ENCODE measurements around the gene IRAK1BP1. TPM values are rescaled to one million over a fixed set of nuclear protein-coding genes. Genes with fewer than 3 reads are reported as not detected.

The IRAK1BP1 gene
- total RNA-seq, 1 experiment from 2014 or later: 2.2 TPM

DNA sequence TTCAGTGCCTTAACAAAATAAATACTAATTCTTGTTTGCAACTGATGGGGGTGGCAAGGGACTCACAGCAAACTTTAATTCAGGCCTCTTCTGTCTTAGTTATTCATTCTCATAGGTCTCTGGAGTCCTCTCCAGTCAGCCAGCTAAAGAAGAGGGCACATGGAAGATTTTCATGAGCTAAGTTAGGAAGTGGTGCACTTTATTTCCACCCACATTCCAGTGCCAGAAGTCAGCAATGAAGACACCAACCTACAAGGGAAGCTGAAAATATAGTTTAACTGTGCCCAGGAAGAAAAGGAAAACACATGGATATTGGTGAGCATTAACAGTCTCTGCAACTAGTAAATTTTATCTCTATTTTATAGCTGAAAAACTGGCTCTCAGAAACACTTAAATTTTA is 16.7 kb upstream of the IRAK1BP1 start:
- ATAC-seq: no peak
- BruUV-seq (replicated peaks): no TSS peak
- POLR2A ChIA-PET: no interaction called here

DNA sequence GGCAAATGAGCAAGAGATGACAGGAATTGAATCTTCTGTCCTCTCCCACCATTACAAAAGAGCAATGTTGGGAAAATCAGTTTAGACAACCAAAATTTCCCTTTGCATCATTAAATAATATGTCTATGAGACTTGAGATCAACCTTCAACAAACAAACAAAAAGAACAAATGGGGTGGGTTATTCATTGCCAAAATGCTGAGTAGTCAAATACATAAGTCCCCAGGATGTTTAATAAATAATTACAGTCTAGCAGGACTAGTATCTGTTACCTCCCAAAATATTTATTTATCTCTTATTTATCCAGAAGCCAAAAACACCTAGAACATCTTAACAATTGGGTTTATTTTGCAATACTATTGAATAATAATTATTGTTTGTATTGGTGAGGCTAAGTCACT is 16.2 kb upstream of the IRAK1BP1 start:
- H3K4me1 ChIP-seq (ENCODE audit: control insufficient read depth, insufficient read depth, low read length): no peaks in the 10 kb centered on the region
- TF ChIP-seq, protein P1, sequence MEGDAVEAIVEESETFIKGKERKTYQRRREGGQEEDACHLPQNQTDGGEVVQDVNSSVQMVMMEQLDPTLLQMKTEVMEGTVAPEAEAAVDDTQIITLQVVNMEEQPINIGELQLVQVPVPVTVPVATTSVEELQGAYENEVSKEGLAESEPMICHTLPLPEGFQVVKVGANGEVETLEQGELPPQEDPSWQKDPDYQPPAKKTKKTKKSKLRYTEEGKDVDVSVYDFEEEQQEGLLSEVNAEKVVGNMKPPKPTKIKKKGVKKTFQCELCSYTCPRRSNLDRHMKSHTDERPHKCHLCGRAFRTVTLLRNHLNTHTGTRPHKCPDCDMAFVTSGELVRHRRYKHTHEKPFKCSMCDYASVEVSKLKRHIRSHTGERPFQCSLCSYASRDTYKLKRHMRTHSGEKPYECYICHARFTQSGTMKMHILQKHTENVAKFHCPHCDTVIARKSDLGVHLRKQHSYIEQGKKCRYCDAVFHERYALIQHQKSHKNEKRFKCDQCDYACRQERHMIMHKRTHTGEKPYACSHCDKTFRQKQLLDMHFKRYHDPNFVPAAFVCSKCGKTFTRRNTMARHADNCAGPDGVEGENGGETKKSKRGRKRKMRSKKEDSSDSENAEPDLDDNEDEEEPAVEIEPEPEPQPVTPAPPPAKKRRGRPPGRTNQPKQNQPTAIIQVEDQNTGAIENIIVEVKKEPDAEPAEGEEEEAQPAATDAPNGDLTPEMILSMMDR (IDR thresholded peaks at IDR 0.05): no peak
- TF ChIP-seq POLR2AphosphoS5 (IDR thresholded peaks at IDR 0.05; ENCODE audit: low read depth, low read length): no peak
- no peak for TF ChIP-seq SIN3A (IDR thresholded peaks at IDR 0.05; ENCODE audit: borderline replicate concordance, insufficient read depth, low read depth, low read length)
- no peak for TF ChIP-seq TCF7L2 (IDR thresholded peaks at IDR 0.05; ENCODE audit: low read depth, low read length)
- no peaks in the 10 kb centered on the region for H3K27me3 ChIP-seq (ENCODE audit: control insufficient read depth, insufficient read depth, low read length)
- H3K36me3 ChIP-seq (ENCODE audit: control insufficient read depth, insufficient read depth, low read length): no peaks in the 10 kb centered on the region
- POLR2A ChIA-PET: no interaction called here
- no peak for DNase-seq (ENCODE audit: low read depth, low spot score)
- H3K9me3 ChIP-seq (ENCODE audit: control insufficient read depth, insufficient read depth, low read depth, low read length): no peaks in the 10 kb centered on the region
- H3K27ac ChIP-seq (ENCODE audit: low read length): no peak overlapping the region
- in situ Hi-C loops (cut with HindIII; ENCODE audit: low pct_unique_long_range_greater_than_20kb, low sequenced_read_pairs) (no loop called here), intact Hi-C loops (cut with micrococcal nuclease; ENCODE audit: unreplicated experiment) (no loop called here)
- ATAC-seq: no peak
- CTCF ChIA-PET: no interaction called here
- no peak overlapping the region for H3K4me3 ChIP-seq (ENCODE audit: low read depth in 2 of 2, low read length in 2 of 2)
- BruUV-seq (replicated peaks): no TSS peak

More for the DNA sequence above, 16.7 kb upstream of the IRAK1BP1 start:
- no peaks in the 10 kb centered on the region for H3K4me1 ChIP-seq (ENCODE audit: control insufficient read depth, insufficient read depth, low read length)
- intact Hi-C loops (cut with micrococcal nuclease; ENCODE audit: unreplicated experiment): no loop called here
- no peaks in the 10 kb centered on the region for H3K9me3 ChIP-seq (ENCODE audit: control insufficient read depth, insufficient read depth, low read depth, low read length)
- in situ Hi-C loops (cut with HindIII; ENCODE audit: low pct_unique_long_range_greater_than_20kb, low sequenced_read_pairs): no loop called here
- no peak for DNase-seq (ENCODE audit: low read depth, low spot score)
- TF ChIP-seq SIN3A (IDR thresholded peaks at IDR 0.05; ENCODE audit: borderline replicate concordance, insufficient read depth, low read depth, low read length): no peak
- TF ChIP-seq, protein P2, sequence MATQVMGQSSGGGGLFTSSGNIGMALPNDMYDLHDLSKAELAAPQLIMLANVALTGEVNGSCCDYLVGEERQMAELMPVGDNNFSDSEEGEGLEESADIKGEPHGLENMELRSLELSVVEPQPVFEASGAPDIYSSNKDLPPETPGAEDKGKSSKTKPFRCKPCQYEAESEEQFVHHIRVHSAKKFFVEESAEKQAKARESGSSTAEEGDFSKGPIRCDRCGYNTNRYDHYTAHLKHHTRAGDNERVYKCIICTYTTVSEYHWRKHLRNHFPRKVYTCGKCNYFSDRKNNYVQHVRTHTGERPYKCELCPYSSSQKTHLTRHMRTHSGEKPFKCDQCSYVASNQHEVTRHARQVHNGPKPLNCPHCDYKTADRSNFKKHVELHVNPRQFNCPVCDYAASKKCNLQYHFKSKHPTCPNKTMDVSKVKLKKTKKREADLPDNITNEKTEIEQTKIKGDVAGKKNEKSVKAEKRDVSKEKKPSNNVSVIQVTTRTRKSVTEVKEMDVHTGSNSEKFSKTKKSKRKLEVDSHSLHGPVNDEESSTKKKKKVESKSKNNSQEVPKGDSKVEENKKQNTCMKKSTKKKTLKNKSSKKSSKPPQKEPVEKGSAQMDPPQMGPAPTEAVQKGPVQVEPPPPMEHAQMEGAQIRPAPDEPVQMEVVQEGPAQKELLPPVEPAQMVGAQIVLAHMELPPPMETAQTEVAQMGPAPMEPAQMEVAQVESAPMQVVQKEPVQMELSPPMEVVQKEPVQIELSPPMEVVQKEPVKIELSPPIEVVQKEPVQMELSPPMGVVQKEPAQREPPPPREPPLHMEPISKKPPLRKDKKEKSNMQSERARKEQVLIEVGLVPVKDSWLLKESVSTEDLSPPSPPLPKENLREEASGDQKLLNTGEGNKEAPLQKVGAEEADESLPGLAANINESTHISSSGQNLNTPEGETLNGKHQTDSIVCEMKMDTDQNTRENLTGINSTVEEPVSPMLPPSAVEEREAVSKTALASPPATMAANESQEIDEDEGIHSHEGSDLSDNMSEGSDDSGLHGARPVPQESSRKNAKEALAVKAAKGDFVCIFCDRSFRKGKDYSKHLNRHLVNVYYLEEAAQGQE (IDR thresholded peaks at IDR 0.05; ENCODE audit: insufficient read depth in 1 of 2, low read depth in 2 of 2, low read length in 1 of 2): no peak
- TF ChIP-seq POLR2AphosphoS5 (IDR thresholded peaks at IDR 0.05; ENCODE audit: low read depth, low read length): no peak
- no peak for TF ChIP-seq TCF7L2 (IDR thresholded peaks at IDR 0.05; ENCODE audit: low read depth, low read length)
- TF ChIP-seq, protein P1 (IDR thresholded peaks at IDR 0.05): no peak
- CTCF ChIA-PET: no interaction called here
- no peak overlapping the region for H3K4me3 ChIP-seq (ENCODE audit: low read depth in 2 of 2, low read length in 2 of 2)
- no peaks in the 10 kb centered on the region for H3K27me3 ChIP-seq (ENCODE audit: control insufficient read depth, insufficient read depth, low read length)
- H3K27ac ChIP-seq (ENCODE audit: low read length): no peak overlapping the region
- H3K36me3 ChIP-seq (ENCODE audit: control insufficient read depth, insufficient read depth, low read length): no peaks in the 10 kb centered on the region
